BLaER1 (cell line): Measurements from ENCODE around the gene SLCO3A1.
"Not testable (repeated sequence)": the region's sequence is repeated elsewhere in the genome, so short reads cannot be mapped to it uniquely, and the experiment has no call there.

ENCODE experiments used
- H3K27ac ChIP-seq: shearing (Covaris generic); formaldehyde crosslinking; 2 replicates; pipeline ENCODE4 v1.8.1; 2022
- H3K27me3 ChIP-seq: shearing (Covaris generic); formaldehyde crosslinking; 2 replicates; pipeline ENCODE4 v1.8.1; 2022
- H3K36me3 ChIP-seq: shearing (Covaris generic); formaldehyde crosslinking; 2 replicates; pipeline ENCODE4 v1.8.1; 2022
- H3K4me1 ChIP-seq: shearing (Covaris generic); formaldehyde crosslinking; 2 replicates; pipeline ENCODE4 v1.8.1; 2022
- H3K4me2 ChIP-seq: shearing (Covaris generic); formaldehyde crosslinking; 2 replicates; pipeline ENCODE4 v1.8.1; 2022
- H3K4me3 ChIP-seq: shearing (Covaris generic); formaldehyde crosslinking; 2 replicates; pipeline ENCODE4 v1.8.1; 2022
- H3K9ac ChIP-seq: shearing (Covaris generic); formaldehyde crosslinking; 2 replicates; pipeline ENCODE4 v1.8.1; 2022
- H3K9me3 ChIP-seq: shearing (Covaris generic); formaldehyde crosslinking; 2 replicates; pipeline ENCODE4 v1.8.1; 2022
- H4K20me1 ChIP-seq: shearing (Covaris generic); formaldehyde crosslinking; 2 replicates; pipeline ENCODE4 v1.8.1; 2022
- Cebpa-rat ChIP-seq: shearing (Covaris generic); IDR thresholded peaks from 2 replicates; pipeline ENCODE4 v1.8.1; 2022

The SLCO3A1 gene

GRCh38 chr15:92062505-92062904, 209.0 kb downstream of the SLCO3A1 start:
- H3K9ac ChIP-seq = no peak overlapping the region
- H3K4me1 ChIP-seq = peaks cover 10% of the 10 kb centered on the region
- H3K36me3 ChIP-seq = no peaks in the 10 kb centered on the region
- no peak overlapping the region for H3K4me2 ChIP-seq
- no peaks in the 10 kb centered on the region for H3K27me3 ChIP-seq
- H3K9me3 ChIP-seq = no peaks in the 10 kb centered on the region
- H3K4me3 ChIP-seq = no peak overlapping the region
- TF ChIP-seq Cebpa-rat = no peak
- H4K20me1 ChIP-seq = no peaks in the 10 kb centered on the region
- no peak overlapping the region for H3K27ac ChIP-seq

DNA sequence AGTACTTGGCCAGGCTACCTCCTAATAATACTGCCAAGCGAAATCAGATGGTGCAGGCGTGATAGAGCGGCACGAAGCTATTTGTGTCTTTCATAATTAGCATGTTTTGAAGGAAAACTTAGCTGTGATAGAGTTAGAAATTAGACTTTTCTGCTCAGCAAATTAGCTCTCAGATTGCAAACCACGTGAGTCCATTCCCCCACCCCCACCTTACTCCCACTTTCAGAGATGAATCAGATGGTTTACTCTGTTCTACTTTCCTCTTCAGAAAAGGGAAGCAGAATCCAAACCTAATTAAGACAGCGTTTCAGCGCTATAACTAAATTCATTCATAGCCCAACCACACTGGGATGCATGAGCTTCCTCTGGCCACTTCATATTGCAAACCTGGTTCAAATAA, 214.6 kb downstream of the SLCO3A1 start:
- Histone ChIP-seq H3K27me3 (no peaks in the 10 kb centered on the region), H3K4me2 (peak overlapping the region; percentile 39), H4K20me1 (no peaks in the 10 kb centered on the region), H3K4me3 (no peak overlapping the region), H3K36me3 (no peaks in the 10 kb centered on the region), H3K27ac (no peak overlapping the region), H3K9ac (no peak overlapping the region), H3K4me1 (peaks cover 43% of the 10 kb centered on the region), H3K9me3 (no peaks in the 10 kb centered on the region)
- no peak for TF ChIP-seq Cebpa-rat

- H3K4me1 ChIP-seq = peaks cover 48% of the 10 kb centered on the region
- H3K36me3 ChIP-seq = no peaks in the 10 kb centered on the region
- H3K9me3 ChIP-seq = no peaks in the 10 kb centered on the region
- no peaks in the 10 kb centered on the region for H4K20me1 ChIP-seq
- peak overlapping the region; percentile 43; the same call in 1 of the 2 replicates for H3K27ac ChIP-seq
- no peak for TF ChIP-seq Cebpa-rat
- peak overlapping the region; percentile 68 for H3K4me2 ChIP-seq
- peak overlapping the region; percentile 38; the same call in 1 of the 2 replicates for H3K4me3 ChIP-seq
- no peaks in the 10 kb centered on the region for H3K27me3 ChIP-seq
- H3K9ac ChIP-seq = peak overlapping the region; percentile 36; the same call in 1 of the 2 replicates
These were observed 216.1 kb downstream of the SLCO3A1 start for GRCh38 chr15:92069308-92070250.

DNA sequence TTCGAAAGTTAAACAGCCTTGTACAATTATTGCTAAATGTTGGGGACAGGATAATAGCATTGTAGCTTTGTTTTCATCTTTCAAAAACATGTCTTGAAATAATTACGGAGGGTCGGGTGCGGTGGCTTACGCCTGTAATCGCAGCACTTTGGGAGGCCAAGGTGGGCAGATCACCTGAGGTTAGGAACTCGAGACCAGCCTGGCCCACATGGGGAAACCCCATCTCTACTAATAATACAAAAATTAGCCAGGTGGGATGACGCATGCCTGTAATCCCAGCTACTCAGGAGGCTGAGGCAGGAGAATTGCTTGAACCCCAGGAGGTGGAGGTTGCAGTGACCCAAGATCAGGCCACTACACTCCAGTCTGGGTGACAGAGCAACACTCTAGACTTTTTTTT, 216.7 kb downstream of the SLCO3A1 start:
- Histone ChIP-seq H3K27ac (peak overlapping the region; percentile 43; the same call in 1 of the 2 replicates), H3K4me1 (peaks cover 55% of the 10 kb centered on the region), H3K9ac (peak overlapping the region; percentile 36; the same call in 1 of the 2 replicates), H3K4me2 (peak overlapping the region; percentile 68)
- not testable (repeated sequence) for H3K9me3 ChIP-seq, H3K4me3 ChIP-seq, H3K27me3 ChIP-seq, H3K36me3 ChIP-seq, H4K20me1 ChIP-seq

- Histone ChIP-seq H3K4me3 (no peak overlapping the region), H4K20me1 (no peaks in the 10 kb centered on the region), H3K27me3 (no peaks in the 10 kb centered on the region), H3K27ac (no peak overlapping the region), H3K36me3 (no peaks in the 10 kb centered on the region), H3K4me1 (peaks cover 64% of the 10 kb centered on the region), H3K4me2 (peak overlapping the region; percentile 24; the same call in 1 of the 2 replicates), H3K9ac (no peak overlapping the region), H3K9me3 (no peaks in the 10 kb centered on the region)
- no peak for TF ChIP-seq Cebpa-rat
These were observed 217.6 kb downstream of the SLCO3A1 start for GRCh38 chr15:92071045-92071634.

DNA sequence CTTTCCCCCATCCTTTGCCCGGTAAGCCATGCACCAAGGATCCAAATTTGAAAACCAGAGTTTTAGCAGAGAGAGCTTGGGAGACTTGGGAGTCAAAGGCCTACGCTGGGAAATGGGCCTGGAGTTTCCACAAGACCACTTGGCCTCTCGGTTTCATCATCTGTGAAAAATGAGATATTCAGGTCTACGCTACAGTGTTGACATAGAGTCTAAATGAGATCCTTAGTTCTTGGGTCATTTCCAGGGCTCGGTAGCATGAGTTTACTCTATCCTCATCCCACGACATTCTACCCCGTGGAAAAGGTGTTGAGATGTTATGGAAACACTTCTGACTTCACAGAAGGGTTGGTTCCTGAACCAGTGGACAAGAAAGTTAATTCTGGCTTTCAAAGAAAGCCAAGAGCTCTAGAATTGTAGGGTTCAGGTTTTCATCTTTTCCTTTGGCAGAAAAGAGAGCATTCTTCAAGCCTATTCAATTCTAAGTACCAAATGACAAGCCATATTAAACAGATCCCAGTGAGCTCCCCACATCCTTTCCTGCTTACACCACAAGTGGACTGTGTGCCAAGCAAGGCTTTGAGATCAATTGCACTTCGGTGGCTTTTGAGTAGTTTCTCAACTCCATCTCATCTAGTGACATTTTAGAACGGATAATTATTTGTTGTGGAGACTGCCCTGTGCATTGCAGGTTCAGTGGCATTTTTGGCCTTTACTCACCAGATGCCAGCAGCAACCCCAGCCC, 219.7 kb downstream of the SLCO3A1 start:
- TF ChIP-seq Cebpa-rat = no peak
- Histone ChIP-seq H3K4me2 (no peak overlapping the region), H3K27me3 (no peaks in the 10 kb centered on the region), H3K36me3 (no peaks in the 10 kb centered on the region), H3K9me3 (no peaks in the 10 kb centered on the region), H3K9ac (no peak overlapping the region), H3K4me1 (peaks cover 58% of the 10 kb centered on the region), H3K4me3 (no peak overlapping the region), H4K20me1 (no peaks in the 10 kb centered on the region), H3K27ac (no peak overlapping the region)

- Histone ChIP-seq H3K27me3 (no peaks in the 10 kb centered on the region), H3K9ac (no peak overlapping the region), H3K9me3 (no peaks in the 10 kb centered on the region), H3K27ac (no peak overlapping the region), H3K4me3 (no peak overlapping the region), H3K36me3 (no peaks in the 10 kb centered on the region), H3K4me2 (peak overlapping the region; percentile 60), H3K4me1 (peaks cover 50% of the 10 kb centered on the region), H4K20me1 (no peaks in the 10 kb centered on the region)
- TF ChIP-seq Cebpa-rat = no peak
These were observed 220.6 kb downstream of the SLCO3A1 start for GRCh38 chr15:92074101-92074500.

DNA sequence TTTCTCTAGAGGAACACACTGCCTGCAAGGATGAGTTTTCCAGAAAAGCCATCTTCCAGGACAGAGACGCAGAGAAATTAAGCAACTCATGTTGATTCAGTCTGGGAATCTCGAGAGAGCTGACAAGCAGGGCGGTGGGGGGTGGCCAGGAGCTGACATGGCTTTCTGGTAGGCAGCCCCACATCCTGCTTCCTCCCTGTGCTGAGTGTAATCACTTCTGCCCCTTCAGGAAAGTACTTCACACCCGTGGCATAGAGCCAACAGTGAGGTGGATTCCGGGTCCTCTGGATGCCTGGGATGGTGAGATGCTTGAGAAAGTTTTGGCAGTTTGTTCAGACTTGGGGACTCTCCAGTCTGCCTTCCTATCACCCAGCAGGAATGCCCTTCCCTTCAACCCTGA, 221.1 kb downstream of the SLCO3A1 start:
- H3K9me3 ChIP-seq = no peaks in the 10 kb centered on the region
- no peak overlapping the region for H3K4me3 ChIP-seq
- no peaks in the 10 kb centered on the region for H4K20me1 ChIP-seq
- H3K9ac ChIP-seq = no peak overlapping the region
- H3K27ac ChIP-seq = no peak overlapping the region
- H3K4me2 ChIP-seq = peak overlapping the region; percentile 60
- no peak for TF ChIP-seq Cebpa-rat
- no peaks in the 10 kb centered on the region for H3K36me3 ChIP-seq
- no peaks in the 10 kb centered on the region for H3K27me3 ChIP-seq
- peaks cover 48% of the 10 kb centered on the region for H3K4me1 ChIP-seq

GRCh38 chr15:92075764-92076163, 222.3 kb downstream of the SLCO3A1 start:
- no peak overlapping the region for H3K27ac ChIP-seq
- no peak overlapping the region for H3K4me3 ChIP-seq
- no peaks in the 10 kb centered on the region for H4K20me1 ChIP-seq
- no peaks in the 10 kb centered on the region for H3K9me3 ChIP-seq
- no peaks in the 10 kb centered on the region for H3K36me3 ChIP-seq
- no peaks in the 10 kb centered on the region for H3K27me3 ChIP-seq
- no peak for TF ChIP-seq Cebpa-rat
- no peak overlapping the region for H3K9ac ChIP-seq
- peak overlapping the region; percentile 60 for H3K4me2 ChIP-seq
- H3K4me1 ChIP-seq = peaks cover 45% of the 10 kb centered on the region

DNA sequence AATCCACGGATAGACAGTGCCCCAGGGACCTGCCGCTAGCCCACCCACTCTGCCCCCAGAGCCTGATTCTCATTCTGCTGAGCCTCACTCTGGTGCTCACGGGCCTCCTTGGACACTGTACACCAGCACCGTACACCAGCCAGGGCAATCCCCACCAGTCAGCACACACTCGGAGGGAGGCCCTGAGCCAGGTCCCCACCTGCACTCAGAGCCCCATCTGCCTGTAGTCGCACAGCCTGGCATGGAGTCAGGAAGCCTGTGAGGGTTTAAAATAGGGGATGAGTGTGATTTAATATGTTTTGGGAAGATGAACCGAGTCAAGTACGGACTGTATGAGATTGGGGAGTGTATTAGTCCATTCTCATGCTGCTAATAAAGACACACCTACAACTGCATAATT, 223.0 kb downstream of the SLCO3A1 start:
- H3K27me3 ChIP-seq = no peaks in the 10 kb centered on the region
- no peak overlapping the region for H3K9ac ChIP-seq
- H3K27ac ChIP-seq = no peak overlapping the region
- no peaks in the 10 kb centered on the region for H3K36me3 ChIP-seq
- TF ChIP-seq Cebpa-rat = no peak
- no peaks in the 10 kb centered on the region for H4K20me1 ChIP-seq
- H3K9me3 ChIP-seq = no peaks in the 10 kb centered on the region
- peaks cover 42% of the 10 kb centered on the region for H3K4me1 ChIP-seq
- no peak overlapping the region for H3K4me3 ChIP-seq
- H3K4me2 ChIP-seq = 0 out of 2 replicates have a peak overlapping the region, but pooled peaks have one; percentile 60
